Activated T-cell treated with anti-CD3 and anti-CD28 coated beads, Interleukin-2, amount 50 U/mL, for 24 hours (primary cell): ENCODE results near the gene TMEM87A.
A peak's percentile ranks its signal among the peaks of the same experiment; 100 is the strongest.

Experiments
- DNase-seq: peaks from one replicate; pipeline ENCODE4 v3.0.0-alpha.2; 2020
- H3K27ac Mint-ChIP-seq: 2 replicates; pipeline ENCODE4 v1.8.0; 2020; ENCODE audit warnings: mild to moderate bottlenecking, mixed read lengths
- H3K27me3 Mint-ChIP-seq: 2 replicates; pipeline ENCODE4 v1.8.0; 2020; ENCODE audit warnings: mixed read lengths
- H3K36me3 Mint-ChIP-seq: 2 replicates; pipeline ENCODE4 v1.8.0; 2020; ENCODE audit warnings: low read depth, mixed read lengths
- H3K4me1 Mint-ChIP-seq: 2 replicates; pipeline ENCODE4 v1.8.0; 2020; ENCODE audit warnings: low read depth, mixed read lengths
- H3K4me3 Mint-ChIP-seq: 2 replicates; pipeline ENCODE4 v1.8.0; 2020; ENCODE audit warnings: mild to moderate bottlenecking, moderate library complexity, mixed read lengths
- H3K9me3 Mint-ChIP-seq: 2 replicates; pipeline ENCODE4 v1.8.0; 2020; ENCODE audit warnings: mixed read lengths

Gene TMEM87A

DNA sequence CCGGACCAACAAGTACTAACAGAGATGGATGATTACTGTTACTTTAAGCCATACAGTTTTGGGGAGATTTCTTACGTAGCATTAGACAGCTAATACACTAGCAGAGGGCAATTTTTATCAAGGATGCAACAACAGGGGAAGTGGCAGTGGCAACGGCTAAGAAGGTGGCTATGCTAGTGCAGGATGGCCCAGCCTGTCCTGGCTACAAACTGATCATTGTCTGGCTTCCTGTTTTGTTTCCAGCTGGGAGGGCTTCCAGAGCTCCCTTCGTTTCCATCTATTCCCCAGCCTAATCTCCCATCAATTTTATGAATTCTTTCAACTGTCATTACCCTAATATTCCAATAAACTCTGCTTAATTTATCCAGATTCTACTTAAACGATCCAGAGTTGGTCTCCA is 100.8 kb downstream of the TMEM87A start:
- Mint-ChIP-seq H3K27me3 (no peaks in the 10 kb centered on the region), H3K27ac (peak overlapping the region; percentile 65), H3K36me3 (peaks cover 87% of the 10 kb centered on the region), H3K4me1 (peaks cover 10% of the 10 kb centered on the region), H3K9me3 (no peaks in the 10 kb centered on the region), H3K4me3 (no peak overlapping the region)
- DNase-seq = no peak

GRCh38 chr15:42171795-42172194 is 101.4 kb downstream of the TMEM87A start:
- Mint-ChIP-seq H3K27ac (peak overlapping the region; percentile 65), H3K27me3 (no peaks in the 10 kb centered on the region), H3K36me3 (peaks cover 88% of the 10 kb centered on the region), H3K4me3 (no peak overlapping the region), H3K9me3 (no peaks in the 10 kb centered on the region), H3K4me1 (peaks cover 10% of the 10 kb centered on the region)
- DNase-seq = no peak

DNA sequence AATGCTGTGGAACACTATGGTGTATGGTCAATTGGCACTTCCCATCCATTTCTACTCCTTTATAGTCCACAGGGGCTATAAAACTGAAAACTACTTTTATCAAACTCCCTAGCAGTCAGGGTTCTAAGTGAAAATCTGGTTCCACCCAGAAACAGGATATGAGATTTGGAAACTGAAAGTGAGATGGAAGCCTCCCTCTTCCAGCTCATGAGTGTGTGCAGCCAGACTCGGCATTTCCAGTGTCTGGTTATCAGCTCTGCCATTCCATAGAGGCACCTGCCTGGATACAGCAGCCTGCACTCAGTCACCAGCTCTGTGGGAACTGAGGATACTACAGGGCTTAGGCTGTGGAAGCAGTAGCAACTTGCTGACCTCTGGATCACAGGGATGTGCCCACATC is 102.1 kb downstream of the TMEM87A start:
- Mint-ChIP-seq H3K36me3 (peaks cover 93% of the 10 kb centered on the region), H3K4me1 (peaks cover 10% of the 10 kb centered on the region), H3K27ac (peak overlapping the region; percentile 65), H3K4me3 (no peak overlapping the region), H3K9me3 (no peaks in the 10 kb centered on the region), H3K27me3 (no peaks in the 10 kb centered on the region)
- no peak for DNase-seq

DNA sequence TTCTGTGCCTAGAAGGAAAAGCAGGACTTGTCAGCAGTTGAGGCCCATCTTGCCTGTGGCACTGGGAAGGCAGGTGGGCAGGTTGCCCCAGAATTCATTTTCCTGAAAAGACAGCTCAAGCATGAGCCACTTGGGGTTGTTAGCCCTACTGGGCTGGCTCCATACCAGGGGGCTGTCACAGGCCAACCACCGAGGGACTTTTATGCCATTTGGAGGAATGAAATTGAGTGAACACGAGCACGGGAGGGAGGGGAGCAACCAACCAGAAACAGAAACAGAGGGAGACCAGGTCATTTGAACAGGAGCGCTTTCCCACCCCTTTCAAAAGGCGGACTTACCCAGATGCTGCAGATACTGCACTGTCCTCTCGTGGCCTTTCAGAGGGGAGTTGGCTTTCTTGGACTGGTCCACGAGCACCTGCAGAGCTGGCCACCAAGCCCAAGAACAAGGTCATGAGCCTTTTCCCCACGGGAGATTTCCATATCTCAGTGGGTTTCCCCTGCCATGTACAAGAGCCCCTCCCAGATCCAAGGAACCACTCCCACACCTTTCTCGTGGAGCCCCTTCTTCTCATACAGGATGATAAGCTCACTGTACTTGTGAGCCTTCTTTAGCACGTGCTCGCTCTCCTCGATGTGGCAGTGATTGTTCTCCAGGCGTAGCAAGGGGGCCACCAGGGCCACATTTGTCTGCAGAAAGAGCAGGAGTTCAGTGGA is 106.8 kb downstream of the TMEM87A start:
- no peaks in the 10 kb centered on the region for H3K9me3 Mint-ChIP-seq
- peaks cover 6% of the 10 kb centered on the region for H3K4me1 Mint-ChIP-seq
- peaks cover 95% of the 10 kb centered on the region for H3K36me3 Mint-ChIP-seq
- H3K27ac Mint-ChIP-seq = peak overlapping the region; percentile 44
- no peak for DNase-seq
- H3K4me3 Mint-ChIP-seq = no peak overlapping the region
- H3K27me3 Mint-ChIP-seq = no peaks in the 10 kb centered on the region

DNA sequence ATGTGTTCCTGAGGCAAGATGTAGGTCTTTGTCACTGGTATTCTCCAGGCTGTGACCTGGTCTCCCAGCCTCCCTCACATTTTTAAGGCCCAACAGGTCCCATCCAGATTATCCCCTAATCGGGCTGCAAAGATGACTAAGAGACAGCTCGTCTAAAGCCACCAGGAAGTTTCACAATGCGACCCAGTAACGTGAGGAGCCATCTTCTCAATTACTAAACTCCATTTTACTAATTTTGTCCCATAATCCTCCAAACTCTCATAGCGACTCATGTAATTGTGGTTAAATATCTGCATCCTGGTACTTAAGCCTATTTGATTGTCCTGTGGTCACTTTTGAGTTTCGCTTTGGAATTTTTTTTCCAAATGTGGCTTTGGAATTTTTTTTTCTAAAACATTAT is 108.1 kb downstream of the TMEM87A start:
- no peak for DNase-seq
- H3K36me3 Mint-ChIP-seq = peaks cover 95% of the 10 kb centered on the region
- peak overlapping the region; percentile 77 for H3K27ac Mint-ChIP-seq

DNA sequence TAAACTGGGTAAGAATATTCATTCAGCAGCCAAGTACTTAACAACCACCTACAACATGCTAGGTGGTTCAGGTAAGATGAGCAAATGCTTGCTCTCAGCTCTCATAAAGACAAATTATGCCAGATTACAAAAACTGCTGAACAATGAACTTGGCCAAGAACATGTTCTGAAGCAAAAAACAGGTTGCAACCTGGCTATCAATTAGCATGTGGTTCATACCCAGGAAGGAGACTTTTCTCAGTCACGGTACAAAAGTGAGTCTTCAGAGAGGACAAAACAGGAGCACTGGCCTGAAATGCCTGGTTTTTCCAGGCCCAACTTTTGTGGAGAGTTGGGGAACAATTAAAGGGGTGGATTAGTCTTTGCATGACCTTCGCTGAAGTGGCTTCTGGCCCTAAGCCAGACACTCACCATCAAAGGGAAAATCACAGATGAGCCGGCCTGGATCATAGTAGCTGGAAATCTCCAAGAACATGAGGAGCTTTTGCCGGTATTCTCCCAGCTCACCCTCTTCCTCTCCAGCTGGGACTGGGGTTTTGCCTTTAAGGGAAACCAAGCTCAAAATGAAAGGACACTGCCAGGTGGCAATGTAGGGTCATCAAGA is 109.2 kb downstream of the TMEM87A start:
- Mint-ChIP-seq H3K4me1 (no peaks in the 10 kb centered on the region), H3K36me3 (peaks cover 95% of the 10 kb centered on the region)

More for the DNA sequence above, 108.1 kb downstream of the TMEM87A start:
- no peak overlapping the region for H3K4me3 Mint-ChIP-seq
- H3K4me1 Mint-ChIP-seq = no peaks in the 10 kb centered on the region
- no peaks in the 10 kb centered on the region for H3K27me3 Mint-ChIP-seq
- no peaks in the 10 kb centered on the region for H3K9me3 Mint-ChIP-seq

GRCh38 chr15:42163291-42163690 is 109.9 kb downstream of the TMEM87A start:
- no peaks in the 10 kb centered on the region for H3K9me3 Mint-ChIP-seq
- no peak overlapping the region for H3K4me3 Mint-ChIP-seq
- H3K36me3 Mint-ChIP-seq = peaks cover 98% of the 10 kb centered on the region
- no peak for DNase-seq
- peak overlapping the region; percentile 63 for H3K27ac Mint-ChIP-seq
- H3K27me3 Mint-ChIP-seq = no peaks in the 10 kb centered on the region
- peaks cover 2% of the 10 kb centered on the region for H3K4me1 Mint-ChIP-seq

More for the DNA sequence above, 109.2 kb downstream of the TMEM87A start:
- Mint-ChIP-seq H3K9me3 (no peaks in the 10 kb centered on the region), H3K27ac (peak overlapping the region; percentile 51), H3K4me3 (no peak overlapping the region), H3K27me3 (no peaks in the 10 kb centered on the region)
- no peak for DNase-seq
